IPS-18c (cell line): ENCODE results near the gene HAT1.
"Not testable (repeated sequence)": the region's sequence is repeated elsewhere in the genome, so short reads cannot be mapped to it uniquely, and the experiment has no call there.

ENCODE experiments used
- H3K4me3 ChIP-seq: 2 replicates; pipeline ENCODE4 v1.7.0; 2013; ENCODE audit warnings: low read depth, mild to moderate bottlenecking, low read length, moderate library complexity; ENCODE audit not compliant: insufficient read depth
- H3K9me3 ChIP-seq: one replicate; pipeline ENCODE4 v1.6.1; 2013; ENCODE audit warnings: mild to moderate bottlenecking, low read length, moderate library complexity; ENCODE audit not compliant: control insufficient read depth, insufficient read depth

Gene HAT1

GRCh38 chr2:171958475-171958874 is 36.2 kb downstream of the HAT1 start:
- Histone ChIP-seq H3K4me3 (no peak overlapping the region), H3K9me3 (no peaks in the 10 kb centered on the region)

GRCh38 chr2:171959998-171960397 is 37.7 kb downstream of the HAT1 start:
- Histone ChIP-seq H3K9me3 (no peaks in the 10 kb centered on the region), H3K4me3 (no peak overlapping the region)

GRCh38 chr2:171960570-171960969 is 38.3 kb downstream of the HAT1 start:
- no peaks in the 10 kb centered on the region for H3K9me3 ChIP-seq
- H3K4me3 ChIP-seq = no peak overlapping the region

DNA sequence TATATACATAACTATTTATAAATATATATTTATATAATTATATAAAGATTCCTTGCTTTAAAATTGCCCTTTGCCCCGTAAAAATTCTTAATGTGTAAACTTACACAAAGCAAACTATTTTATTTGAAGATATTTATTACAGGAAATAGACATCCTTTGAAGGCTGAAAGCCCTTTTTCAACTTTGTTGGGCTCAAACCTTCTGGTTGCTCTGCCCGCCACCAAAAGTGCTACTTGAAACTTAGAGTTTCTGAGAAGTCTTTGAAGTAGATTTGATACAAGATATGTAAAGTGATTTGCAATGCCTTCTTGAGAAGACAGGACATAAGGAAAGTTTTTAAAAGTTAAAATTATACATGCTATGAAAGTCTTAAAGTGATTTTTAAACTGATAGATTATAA is 40.9 kb downstream of the HAT1 start:
- Histone ChIP-seq H3K9me3 (no peaks in the 10 kb centered on the region), H3K4me3 (no peak overlapping the region)

DNA sequence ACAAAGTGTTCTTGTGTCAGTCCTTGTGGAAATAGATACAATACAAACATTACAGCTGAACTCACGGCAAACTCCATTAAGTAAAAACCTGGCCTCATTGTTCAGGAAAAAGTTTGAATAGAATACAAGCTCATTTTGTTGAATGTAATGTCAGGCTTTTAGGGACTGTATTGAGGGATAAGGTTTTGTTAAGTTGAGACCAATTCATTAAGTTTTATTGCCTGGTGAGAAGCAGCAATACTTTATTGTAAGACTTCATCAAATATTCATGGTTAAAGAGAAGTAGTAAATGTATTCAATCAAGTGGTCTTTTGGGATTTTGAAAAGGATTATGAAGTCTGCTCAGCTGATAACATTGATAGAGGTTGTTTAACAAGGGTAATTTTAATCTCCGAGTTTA is 42.0 kb downstream of the HAT1 start:
- no peaks in the 10 kb centered on the region for H3K9me3 ChIP-seq

DNA sequence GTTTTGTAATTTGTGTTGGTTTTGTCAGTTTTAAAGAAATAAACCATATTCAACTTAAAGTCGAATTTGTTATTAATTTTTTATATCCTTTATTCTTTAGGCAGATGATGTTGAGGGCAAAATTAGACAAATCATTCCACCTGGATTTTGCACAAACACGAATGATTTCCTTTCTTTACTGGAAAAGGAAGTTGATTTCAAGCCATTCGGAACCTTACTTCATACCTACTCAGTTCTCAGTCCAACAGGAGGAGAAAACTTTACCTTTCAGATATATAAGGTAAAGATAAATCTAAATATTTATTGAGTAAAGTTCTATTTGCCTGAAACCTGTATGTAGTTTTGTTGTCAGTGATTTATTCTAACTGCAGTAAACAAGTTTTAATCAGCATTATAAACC is 43.0 kb downstream of the HAT1 start:
- Histone ChIP-seq H3K4me3 (no peak overlapping the region), H3K9me3 (no peaks in the 10 kb centered on the region)

More for the DNA sequence above, 42.0 kb downstream of the HAT1 start:
- no peak overlapping the region for H3K4me3 ChIP-seq

DNA sequence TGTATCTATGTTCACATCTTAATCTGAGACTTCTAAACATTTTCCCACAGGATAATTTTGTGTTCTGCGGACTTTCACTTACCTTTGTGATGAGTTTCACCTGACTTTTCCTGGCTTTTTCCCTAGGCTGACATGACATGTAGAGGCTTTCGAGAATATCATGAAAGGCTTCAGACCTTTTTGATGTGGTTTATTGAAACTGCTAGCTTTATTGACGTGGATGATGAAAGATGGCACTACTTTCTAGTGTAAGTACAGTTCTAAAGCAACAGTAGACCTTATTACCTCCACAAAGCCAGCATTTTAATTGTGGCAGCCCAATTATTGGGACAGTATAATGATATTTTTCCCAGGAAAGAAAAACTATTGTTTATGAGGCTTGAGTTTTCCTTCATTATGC is 43.4 kb downstream of the HAT1 start:
- no peaks in the 10 kb centered on the region for H3K9me3 ChIP-seq
- H3K4me3 ChIP-seq = no peak overlapping the region

GRCh38 chr2:171966235-171966634 is 44.0 kb downstream of the HAT1 start:
- no peak overlapping the region for H3K4me3 ChIP-seq
- H3K9me3 ChIP-seq = no peaks in the 10 kb centered on the region

DNA sequence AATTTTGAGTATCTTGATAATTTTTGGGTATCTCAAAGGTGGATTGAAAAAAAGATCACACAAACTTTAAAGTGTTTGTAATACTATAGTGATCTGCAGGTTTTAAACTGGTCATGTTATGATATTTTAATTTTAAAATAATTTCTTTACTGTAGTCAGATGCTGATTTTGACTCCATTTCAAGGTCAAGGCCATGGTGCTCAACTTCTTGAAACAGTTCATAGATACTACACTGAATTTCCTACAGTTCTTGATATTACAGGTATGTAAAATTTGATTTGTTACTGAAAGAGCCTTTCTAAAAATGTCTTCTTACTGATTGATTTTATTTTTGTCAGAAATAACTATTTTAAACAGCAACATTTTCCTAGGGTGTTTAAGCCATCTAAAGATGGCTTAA is 44.4 kb downstream of the HAT1 start:
- Histone ChIP-seq H3K4me3 (no peak overlapping the region), H3K9me3 (no peaks in the 10 kb centered on the region)

GRCh38 chr2:171968509-171968908 is 46.2 kb downstream of the HAT1 start:
- H3K9me3 ChIP-seq = no peaks in the 10 kb centered on the region
- no peak overlapping the region for H3K4me3 ChIP-seq

GRCh38 chr2:171972329-171972982 is 50.2 kb downstream of the HAT1 start:
- Histone ChIP-seq H3K4me3 (no peak overlapping the region), H3K9me3 (no peaks in the 10 kb centered on the region)

DNA sequence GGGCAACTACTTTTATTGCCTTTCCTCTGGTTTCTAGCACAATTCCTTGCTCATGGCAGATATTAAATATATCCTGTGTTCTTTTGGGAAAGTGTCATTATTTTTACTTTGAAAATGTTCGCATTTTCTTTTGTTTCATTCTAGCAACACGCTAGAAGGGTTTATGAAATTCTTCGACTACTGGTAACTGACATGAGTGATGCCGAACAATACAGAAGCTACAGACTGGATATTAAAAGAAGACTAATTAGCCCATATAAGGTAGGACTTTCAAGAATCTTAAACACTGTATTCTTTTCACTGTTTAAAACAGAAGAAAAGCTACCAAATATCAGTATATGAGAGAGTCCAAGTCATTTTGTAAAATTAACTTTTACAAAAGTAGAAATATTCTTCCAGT is 56.8 kb downstream of the HAT1 start:
- Histone ChIP-seq H3K9me3 (no peaks in the 10 kb centered on the region), H3K4me3 (no peak overlapping the region)

- H3K4me3 ChIP-seq = not testable (repeated sequence)
Observed at GRCh38 chr2:171983924-171984323, 61.7 kb downstream of the HAT1 start.

GRCh38 chr2:171985076-171985475 is 62.8 kb downstream of the HAT1 start:
- no peak overlapping the region for H3K4me3 ChIP-seq

More at GRCh38 chr2:171983924-171984323, 61.7 kb downstream of the HAT1 start:
- H3K9me3 ChIP-seq = not testable (repeated sequence)

DNA sequence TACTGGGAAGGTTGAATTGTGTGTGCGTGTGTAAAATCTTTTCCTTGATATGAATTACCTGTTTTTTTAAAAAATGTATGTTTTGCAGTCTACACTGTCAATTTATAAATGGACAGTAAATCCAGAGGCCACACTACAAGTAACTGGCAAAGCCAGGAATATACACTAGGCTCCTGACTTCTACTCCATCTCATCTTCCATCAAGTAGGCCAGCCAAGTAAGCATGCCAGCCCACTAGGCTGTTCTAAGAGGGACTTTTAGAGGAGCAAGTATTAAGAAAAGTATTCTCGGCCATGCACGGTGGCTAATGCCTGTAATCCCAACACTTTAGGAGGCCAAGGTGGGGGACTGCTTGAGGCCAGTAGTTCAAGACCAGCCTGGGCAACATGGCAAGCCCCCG is 64.5 kb downstream of the HAT1 start:
- no peak overlapping the region for H3K4me3 ChIP-seq
- H3K9me3 ChIP-seq = no peaks in the 10 kb centered on the region

More at GRCh38 chr2:171985076-171985475, 62.8 kb downstream of the HAT1 start:
- H3K9me3 ChIP-seq = no peaks in the 10 kb centered on the region

- Histone ChIP-seq H3K9me3 (no peaks in the 10 kb centered on the region), H3K4me3 (no peak overlapping the region)
Observed at GRCh38 chr2:171991027-171991426, 68.8 kb downstream of the HAT1 start.

DNA sequence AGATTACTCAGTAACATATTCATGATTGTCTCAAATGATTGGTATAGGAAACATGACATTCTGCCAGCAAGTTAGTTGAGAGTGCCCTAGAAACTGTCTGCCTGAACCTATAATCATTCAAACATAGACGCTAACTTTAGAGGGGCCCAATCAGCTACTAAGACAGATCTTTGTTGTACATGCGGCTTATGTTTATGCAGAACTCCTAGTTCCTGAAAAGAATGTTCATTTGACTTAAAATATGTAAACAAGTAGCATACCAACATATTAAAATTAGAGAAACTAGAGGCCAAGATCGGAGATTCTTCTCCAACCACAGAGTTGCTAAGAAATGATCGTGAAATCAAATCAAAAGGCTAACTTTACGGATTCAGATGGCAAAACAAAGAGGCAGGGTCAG is 73.3 kb downstream of the HAT1 start:
- H3K9me3 ChIP-seq = no peaks in the 10 kb centered on the region
- H3K4me3 ChIP-seq = no peak overlapping the region

GRCh38 chr2:171996021-171996420 is 73.8 kb downstream of the HAT1 start:
- Histone ChIP-seq H3K9me3 (no peaks in the 10 kb centered on the region), H3K4me3 (no peak overlapping the region)

GRCh38 chr2:171997031-171997430 is 74.8 kb downstream of the HAT1 start:
- H3K4me3 ChIP-seq, H3K9me3 ChIP-seq: not testable (repeated sequence)
